Measurements from ENCODE around the gene FCHSD1.

The FCHSD1 gene

DNA sequence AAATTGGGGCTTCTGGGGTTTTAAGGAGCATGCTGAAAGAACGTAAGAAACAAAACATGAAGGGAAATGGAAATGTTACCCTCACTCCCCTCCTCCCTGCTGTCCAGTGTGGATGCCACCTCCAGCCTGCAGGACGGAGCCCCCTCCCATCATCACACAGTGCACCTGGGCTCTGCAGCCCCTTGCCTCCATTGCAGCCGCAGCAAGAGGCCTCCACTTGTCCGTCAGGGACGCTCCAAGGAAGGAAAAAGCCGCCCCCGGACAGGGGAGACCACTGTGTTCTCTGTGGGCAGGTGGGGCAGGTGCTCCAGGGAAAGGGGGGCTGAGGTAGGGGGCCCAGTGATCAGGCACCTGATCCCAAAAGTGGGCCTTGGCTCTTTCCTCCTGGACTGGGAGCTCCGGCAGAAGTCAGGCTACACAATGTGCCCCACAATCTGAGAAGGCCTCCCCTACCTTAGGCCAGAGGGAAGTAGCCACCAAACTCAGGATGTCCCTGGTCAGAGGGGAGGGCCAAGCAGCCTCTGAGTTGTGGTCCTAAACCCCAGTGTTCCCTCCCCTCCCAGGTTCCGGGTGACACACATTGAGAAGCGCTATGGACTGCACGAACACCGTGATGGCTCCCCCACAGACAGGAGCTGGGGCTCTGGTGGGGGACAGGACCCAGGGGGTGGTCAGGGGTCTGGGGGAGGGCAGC is 11.7 kb downstream of the FCHSD1 start:
- no peaks in the 10 kb centered on the region for H3K9me3 Mint-ChIP-seq (ENCODE audit: low read depth)
- H3K27ac Mint-ChIP-seq: no peak overlapping the region

DNA sequence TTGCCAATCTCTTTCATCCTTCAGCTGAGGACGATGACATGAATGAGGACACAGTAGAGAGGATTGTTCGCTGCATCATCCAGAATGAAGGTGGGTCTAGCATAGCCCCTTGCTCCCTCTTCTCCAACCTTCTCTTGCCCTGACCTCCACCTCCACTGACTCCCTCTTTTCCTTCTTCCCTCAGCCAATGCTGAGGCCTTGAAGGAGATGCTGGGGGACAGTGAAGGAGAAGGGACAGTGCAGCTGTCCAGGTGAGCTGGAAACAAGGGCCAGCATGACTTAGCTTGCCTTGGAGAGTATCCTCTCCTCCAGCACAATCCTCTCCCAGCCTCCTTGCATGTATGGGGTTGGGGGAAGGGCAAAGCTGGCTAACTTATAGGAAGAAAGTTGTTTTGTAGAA is 12.4 kb downstream of the FCHSD1 start:
- H3K9me3 Mint-ChIP-seq (ENCODE audit: low read depth): no peaks in the 10 kb centered on the region
- peaks cover 48% of the 10 kb centered on the region for H3K4me1 Mint-ChIP-seq (ENCODE audit: low read depth)
- peaks cover 3% of the 10 kb centered on the region for H3K36me3 Mint-ChIP-seq
- peak overlapping the region; percentile 91 for H3K4me3 Mint-ChIP-seq
- H3K27me3 Mint-ChIP-seq: no peaks in the 10 kb centered on the region
- H3K27ac Mint-ChIP-seq: peak overlapping the region; percentile 96

More for the DNA sequence above, 11.7 kb downstream of the FCHSD1 start:
- H3K4me3 Mint-ChIP-seq: peak overlapping the region; percentile 91
- H3K36me3 Mint-ChIP-seq: no peaks in the 10 kb centered on the region
- no peaks in the 10 kb centered on the region for H3K27me3 Mint-ChIP-seq
- H3K4me1 Mint-ChIP-seq (ENCODE audit: low read depth): peaks cover 42% of the 10 kb centered on the region

DNA sequence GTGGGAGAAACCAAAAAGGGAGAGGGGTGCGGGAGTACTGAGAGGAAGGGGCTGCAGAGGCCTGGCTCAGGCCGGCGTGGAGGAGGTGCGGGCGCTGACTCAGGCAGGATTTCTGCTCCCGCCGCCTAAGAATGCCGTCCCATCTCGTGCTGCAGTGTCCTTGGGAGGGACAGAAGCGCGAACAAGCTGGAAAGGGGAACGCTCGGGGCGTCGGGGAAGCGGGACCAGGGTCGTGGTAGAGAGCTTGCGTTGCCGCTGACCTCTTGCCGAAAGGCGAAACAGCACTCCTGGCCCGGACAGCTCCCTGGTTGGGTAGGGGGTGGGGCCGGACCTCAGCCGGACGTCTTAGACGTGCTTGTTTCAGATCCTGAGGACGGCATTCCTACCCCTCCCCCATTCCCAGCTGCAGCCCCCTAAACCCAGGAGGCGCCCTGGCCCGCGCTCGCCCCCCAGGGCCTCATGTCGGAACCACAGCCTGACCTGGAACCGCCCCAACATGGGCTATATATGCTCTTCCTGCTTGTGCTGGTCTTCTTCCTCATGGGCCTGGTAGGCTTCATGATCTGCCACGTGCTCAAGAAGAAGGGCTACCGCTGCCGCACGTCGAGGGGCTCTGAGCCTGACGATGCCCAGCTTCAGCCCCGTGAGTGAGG is 13.3 kb downstream of the FCHSD1 start:
- peaks cover 52% of the 10 kb centered on the region for H3K4me1 Mint-ChIP-seq (ENCODE audit: low read depth)
- H3K9me3 Mint-ChIP-seq (ENCODE audit: low read depth): no peaks in the 10 kb centered on the region
- H3K4me3 Mint-ChIP-seq: peak overlapping the region; percentile 91
- no peaks in the 10 kb centered on the region for H3K27me3 Mint-ChIP-seq
- peaks cover 3% of the 10 kb centered on the region for H3K36me3 Mint-ChIP-seq
- peak overlapping the region; percentile 96 for H3K27ac Mint-ChIP-seq

DNA sequence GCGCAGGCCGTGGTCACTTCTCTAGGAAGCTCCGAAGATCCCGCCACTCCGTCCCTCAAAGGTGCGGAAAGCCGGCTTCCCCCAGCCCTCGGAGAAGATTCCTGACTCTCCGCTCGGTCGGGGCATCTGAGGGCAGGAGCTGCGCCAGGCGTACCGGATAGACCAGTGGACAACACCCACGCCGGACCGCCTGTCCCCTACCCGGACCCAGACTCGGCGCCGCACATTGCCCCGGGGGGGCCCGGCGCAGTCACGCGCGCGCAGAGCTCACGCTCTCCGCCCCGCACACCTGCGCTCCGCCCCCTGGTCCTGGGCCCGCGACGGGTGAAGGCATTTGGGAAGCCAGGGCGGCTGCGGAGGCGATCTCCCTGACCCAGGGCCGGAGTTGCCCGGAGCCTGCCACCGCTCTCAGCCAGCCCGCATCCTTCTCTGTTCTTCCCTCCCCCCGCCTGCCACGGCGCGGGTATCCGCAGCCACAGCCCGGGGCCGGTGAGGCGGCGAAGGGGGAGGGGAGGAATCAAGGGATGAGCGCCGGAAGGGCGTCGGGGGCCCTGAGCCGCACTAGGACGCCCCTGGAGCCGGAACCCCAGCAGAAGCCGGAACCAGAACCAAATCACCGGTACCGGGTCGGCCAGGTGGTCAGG is 14.0 kb downstream of the FCHSD1 start:
- H3K27me3 Mint-ChIP-seq: no peaks in the 10 kb centered on the region
- peaks cover 3% of the 10 kb centered on the region for H3K36me3 Mint-ChIP-seq
- no peaks in the 10 kb centered on the region for H3K9me3 Mint-ChIP-seq (ENCODE audit: low read depth)
- peak overlapping the region; percentile 96 for H3K27ac Mint-ChIP-seq
- peak overlapping the region; percentile 91 for H3K4me3 Mint-ChIP-seq
- H3K4me1 Mint-ChIP-seq (ENCODE audit: low read depth): peaks cover 56% of the 10 kb centered on the region

DNA sequence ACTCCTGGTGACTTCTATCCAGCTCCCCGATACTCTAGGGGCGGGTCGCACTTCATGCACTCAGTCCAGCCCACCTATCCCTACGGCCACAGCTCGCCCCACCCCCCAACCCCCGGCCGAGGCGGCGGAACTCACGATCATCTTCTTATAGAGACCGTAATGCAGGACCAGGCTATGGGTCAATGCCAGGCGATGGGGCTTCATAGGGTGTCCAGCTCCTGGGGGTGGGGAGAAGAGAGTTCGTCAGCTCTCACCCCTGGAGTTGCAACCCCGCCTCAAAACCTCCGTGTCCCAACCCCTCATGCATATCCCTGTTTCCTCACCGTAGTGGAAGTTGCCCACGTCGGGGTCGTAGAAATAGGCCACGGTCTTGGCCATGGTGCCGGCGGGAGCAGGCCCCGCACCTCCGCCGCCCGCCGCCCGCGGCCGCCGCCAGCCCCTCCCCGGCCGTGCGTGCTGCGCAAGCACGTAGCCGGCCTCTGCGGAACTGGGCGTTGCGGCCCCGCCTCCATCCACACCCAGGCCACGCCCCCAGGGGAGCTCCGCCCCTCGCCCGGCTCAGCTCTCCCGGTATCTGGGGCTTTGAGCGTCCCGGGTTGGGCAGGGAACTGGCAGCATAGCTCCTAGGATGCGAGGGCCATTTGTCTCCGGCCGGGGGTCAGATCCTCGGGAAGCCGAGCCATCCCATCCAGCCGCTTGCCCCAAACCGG is 14.7 kb downstream of the FCHSD1 start, which contains the start of the genes HDAC3 and RELL2:
Gene HDAC3 (minus strand): TSS at position 437 of the 710 bp plus-strand sequence. CDS start 59 bp downstream, at position 378.
Gene RELL2 (plus strand): TSS at position 585 of the 710 bp plus-strand sequence. CDS start 1,229 bp downstream, outside the sequence.
- Mint-ChIP-seq H3K27me3 (no peaks in the 10 kb centered on the region), H3K9me3 (ENCODE audit: low read depth) (no peaks in the 10 kb centered on the region), H3K4me3 (peak within 1 kb of the TSS; percentile 94), H3K36me3 (peaks cover 3% of the 10 kb centered on the region), H3K27ac (peak within 1 kb of the TSS; percentile 96), H3K4me1 (ENCODE audit: low read depth) (peaks cover 49% of the 10 kb centered on the region)

DNA sequence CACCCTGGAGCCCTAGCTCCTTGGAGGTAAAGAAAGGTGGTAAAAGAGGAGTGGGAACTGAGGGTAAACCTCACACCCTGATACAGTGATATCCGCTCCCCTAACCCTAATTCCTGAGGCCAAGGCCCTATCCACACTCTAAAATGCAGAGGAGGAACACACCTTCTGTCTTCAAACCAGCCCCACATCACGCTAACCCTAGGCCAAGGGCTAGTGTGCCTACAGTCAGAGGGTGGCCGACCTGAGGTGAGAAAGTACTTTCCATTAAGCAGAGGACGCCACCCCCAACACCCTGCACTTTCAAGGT is 15.2 kb downstream of the FCHSD1 start:
- Mint-ChIP-seq H3K4me3 (peak overlapping the region; percentile 94), H3K27ac (peak overlapping the region; percentile 79), H3K36me3 (peaks cover 3% of the 10 kb centered on the region), H3K27me3 (no peaks in the 10 kb centered on the region), H3K9me3 (ENCODE audit: low read depth) (no peaks in the 10 kb centered on the region), H3K4me1 (ENCODE audit: low read depth) (peaks cover 44% of the 10 kb centered on the region)

DNA sequence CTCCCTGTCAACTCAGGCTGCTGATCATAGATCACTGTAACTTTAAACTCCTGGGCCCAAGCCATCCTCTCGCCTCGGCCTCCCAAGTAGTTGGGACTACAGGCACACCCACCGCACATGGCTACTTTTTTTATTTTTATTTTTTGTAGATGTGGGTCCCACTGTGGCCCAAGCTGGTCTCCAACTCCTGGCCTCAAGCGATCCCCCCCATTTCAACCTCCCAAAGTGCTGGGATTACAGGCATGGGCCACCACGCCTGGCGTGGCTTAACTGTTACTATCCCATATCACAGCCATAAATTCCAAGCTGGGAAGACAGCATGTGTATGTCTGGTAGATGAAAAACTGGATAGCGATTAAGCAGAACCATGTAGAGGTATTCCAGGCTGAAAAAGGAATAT is 15.6 kb downstream of the FCHSD1 start:
- Mint-ChIP-seq H3K9me3 (ENCODE audit: low read depth) (no peaks in the 10 kb centered on the region), H3K4me1 (ENCODE audit: low read depth) (peaks cover 43% of the 10 kb centered on the region), H3K27me3 (no peaks in the 10 kb centered on the region), H3K27ac (peak overlapping the region; percentile 79), H3K36me3 (peaks cover 3% of the 10 kb centered on the region), H3K4me3 (peak overlapping the region; percentile 94)

DNA sequence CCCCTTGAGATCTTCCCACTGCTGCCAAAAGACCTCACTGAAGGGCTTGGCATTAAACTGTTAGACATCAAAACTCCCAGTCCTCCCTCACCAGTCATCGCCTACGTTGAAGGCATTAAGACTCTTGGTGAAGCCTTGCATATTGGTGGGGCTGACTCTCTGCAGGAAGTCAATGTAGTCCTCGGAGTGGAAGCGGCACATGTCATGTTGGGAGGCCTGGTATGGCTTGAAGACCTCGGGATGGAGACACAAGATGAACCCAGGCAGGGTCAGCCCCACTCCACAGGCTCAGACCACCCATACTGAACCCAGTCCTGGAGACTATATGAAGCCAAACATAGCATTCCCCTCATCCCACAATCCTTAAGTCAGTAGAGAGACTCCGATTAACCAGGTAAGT is 16.5 kb downstream of the FCHSD1 start:
- H3K27me3 Mint-ChIP-seq: no peaks in the 10 kb centered on the region
- no peaks in the 10 kb centered on the region for H3K9me3 Mint-ChIP-seq (ENCODE audit: low read depth)
- H3K4me1 Mint-ChIP-seq (ENCODE audit: low read depth): peaks cover 43% of the 10 kb centered on the region
- H3K4me3 Mint-ChIP-seq: peak overlapping the region; percentile 94
- H3K27ac Mint-ChIP-seq: no peak overlapping the region
- peaks cover 3% of the 10 kb centered on the region for H3K36me3 Mint-ChIP-seq

DNA sequence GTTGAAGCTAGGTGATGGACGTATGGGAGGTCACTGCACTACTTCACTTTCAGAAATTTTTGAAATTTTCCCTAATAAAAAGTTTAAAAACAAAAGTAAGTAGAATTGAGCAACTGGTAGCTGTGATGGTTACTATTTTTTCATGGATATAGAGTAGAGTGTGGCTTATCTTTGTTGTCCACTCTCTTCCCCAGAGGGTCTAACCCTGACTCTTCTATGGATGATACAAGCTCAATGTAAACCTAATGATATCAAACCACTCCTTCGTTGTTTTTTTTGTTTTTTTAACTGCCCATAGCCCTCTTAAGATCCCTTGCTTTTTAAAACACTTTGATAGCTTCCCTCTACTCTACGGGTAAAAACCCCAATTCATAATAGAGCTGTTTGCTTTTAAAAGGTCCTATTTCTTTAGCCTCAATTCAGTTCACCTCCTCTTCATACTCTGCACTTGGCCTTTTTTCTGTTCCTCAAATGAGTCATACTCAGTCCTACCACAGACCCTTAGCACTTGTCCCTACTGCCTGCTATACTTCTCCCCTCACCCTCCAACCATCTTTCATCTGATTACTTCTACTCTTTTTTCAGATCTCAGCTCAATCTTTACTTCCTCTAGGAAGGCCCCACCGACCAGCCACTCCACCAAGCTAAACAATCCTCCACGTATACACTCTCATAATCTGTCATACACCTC is 17.2 kb downstream of the FCHSD1 start:
- peak overlapping the region; percentile 48 for H3K27ac Mint-ChIP-seq

DNA sequence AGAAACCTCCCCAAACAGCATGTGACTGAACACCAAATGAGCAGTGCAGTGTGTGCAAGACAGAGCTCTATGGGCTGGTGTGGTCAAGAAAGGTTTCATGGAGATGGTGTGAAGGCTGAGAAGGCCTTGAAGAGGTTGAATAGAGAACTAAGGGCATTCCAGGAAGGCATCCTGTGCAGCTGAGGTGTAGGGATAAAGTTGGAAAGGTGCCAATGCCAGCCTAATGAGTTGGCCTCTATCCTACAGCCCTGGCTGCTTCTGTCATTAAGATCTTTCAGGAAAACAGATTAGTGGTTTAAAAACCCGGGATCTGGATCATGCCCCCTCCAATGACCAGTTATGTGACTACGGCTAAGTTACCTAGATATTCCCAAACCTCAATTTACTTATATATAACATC is 18.6 kb downstream of the FCHSD1 start:
- H3K27ac Mint-ChIP-seq: no peak overlapping the region
- H3K4me3 Mint-ChIP-seq: no peak overlapping the region
- H3K27me3 Mint-ChIP-seq: no peaks in the 10 kb centered on the region
- H3K9me3 Mint-ChIP-seq (ENCODE audit: low read depth): no peaks in the 10 kb centered on the region
- peaks cover 3% of the 10 kb centered on the region for H3K36me3 Mint-ChIP-seq
- peaks cover 32% of the 10 kb centered on the region for H3K4me1 Mint-ChIP-seq (ENCODE audit: low read depth)

More for the DNA sequence above, 17.2 kb downstream of the FCHSD1 start:
- H3K36me3 Mint-ChIP-seq: peaks cover 3% of the 10 kb centered on the region
- no peaks in the 10 kb centered on the region for H3K9me3 Mint-ChIP-seq (ENCODE audit: low read depth)
- H3K4me3 Mint-ChIP-seq: peak overlapping the region; percentile 28
- H3K4me1 Mint-ChIP-seq (ENCODE audit: low read depth): peaks cover 42% of the 10 kb centered on the region
- no peaks in the 10 kb centered on the region for H3K27me3 Mint-ChIP-seq

DNA sequence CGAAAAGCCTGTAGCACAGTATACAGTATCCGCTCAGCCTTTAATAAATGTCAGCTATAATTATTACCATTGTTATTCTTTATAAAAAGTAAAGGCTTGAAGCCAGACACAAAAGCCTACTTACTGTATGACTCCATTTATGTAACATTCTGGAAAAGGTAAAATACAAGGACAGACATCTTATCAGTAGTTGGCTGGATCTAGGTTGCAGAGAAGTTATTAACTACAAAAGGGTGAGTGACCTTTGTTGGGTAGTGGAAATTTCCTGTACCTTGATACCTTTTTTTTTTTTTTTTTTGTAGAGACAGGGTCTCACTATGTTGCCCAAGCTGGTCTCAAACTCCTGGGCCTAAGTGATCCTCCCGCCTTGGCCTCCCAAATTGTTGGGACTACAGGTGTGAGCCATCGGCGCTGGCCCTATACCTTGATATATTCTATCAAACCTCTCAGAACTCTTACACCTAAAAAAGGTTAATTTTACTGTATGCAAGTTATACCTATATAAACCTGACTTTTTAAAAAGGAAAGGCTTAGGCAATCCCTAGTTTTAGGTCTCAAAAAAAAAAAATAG is 20.6 kb downstream of the FCHSD1 start:
- Mint-ChIP-seq H3K4me3 (no peak overlapping the region), H3K36me3 (peaks cover 3% of the 10 kb centered on the region), H3K4me1 (ENCODE audit: low read depth) (peaks cover 25% of the 10 kb centered on the region), H3K9me3 (ENCODE audit: low read depth) (no peaks in the 10 kb centered on the region), H3K27me3 (no peaks in the 10 kb centered on the region), H3K27ac (no peak overlapping the region)

DNA sequence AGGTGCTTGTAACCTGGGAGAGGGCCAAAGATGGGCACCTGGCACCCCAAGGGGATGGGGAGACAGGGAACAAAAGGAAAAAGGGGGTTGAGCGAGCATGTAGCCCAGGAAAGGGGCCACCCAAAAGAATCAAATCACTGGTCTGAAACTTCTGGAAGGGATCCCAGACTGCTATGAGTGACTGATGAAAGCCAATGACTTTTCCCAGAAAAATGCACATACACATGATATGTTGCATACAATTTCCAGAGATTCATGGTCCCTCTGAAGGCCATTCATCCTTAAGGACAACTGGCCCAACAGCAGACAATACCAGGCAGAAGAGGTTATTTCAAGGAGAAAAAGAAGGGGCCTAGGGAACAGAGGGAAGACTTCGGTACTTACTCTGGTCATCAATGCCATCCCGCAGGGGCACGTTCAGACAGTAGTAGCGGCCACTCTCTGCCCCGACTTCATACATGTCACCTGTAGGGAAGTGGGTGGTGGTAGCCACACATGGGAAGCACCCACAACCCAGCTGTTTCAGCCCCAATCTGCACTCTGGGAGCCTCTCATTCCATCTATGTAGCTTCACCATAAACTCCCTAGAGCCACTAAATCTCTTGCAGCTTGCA is 22.9 kb downstream of the FCHSD1 start:
- Mint-ChIP-seq H3K9me3 (ENCODE audit: low read depth) (no peaks in the 10 kb centered on the region), H3K4me3 (no peak overlapping the region), H3K36me3 (peaks cover 8% of the 10 kb centered on the region), H3K27ac (no peak overlapping the region), H3K4me1 (ENCODE audit: low read depth) (peaks cover 15% of the 10 kb centered on the region), H3K27me3 (no peaks in the 10 kb centered on the region)

DNA sequence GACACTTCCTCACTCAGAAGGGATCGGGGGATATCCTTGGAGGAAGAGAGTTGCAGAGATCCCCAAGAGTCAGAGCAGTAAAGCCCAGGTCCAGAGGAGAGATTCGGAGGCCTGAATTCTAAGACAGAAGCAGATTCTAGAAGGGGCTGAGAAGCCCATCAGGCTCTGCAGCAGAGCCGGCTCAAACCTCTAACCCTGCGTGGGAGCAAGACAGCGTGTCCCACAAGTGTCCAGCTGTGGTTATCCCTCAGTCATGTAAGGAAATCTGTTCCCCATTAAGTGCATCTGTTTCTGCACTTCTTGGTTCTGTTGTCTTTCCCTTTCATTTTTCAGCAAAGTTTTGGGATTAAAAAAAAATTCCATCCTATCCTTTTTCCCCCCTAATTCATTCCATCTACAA is 27.6 kb downstream of the FCHSD1 start:
- Mint-ChIP-seq H3K36me3 (peaks cover 11% of the 10 kb centered on the region), H3K27me3 (no peaks in the 10 kb centered on the region), H3K27ac (peak overlapping the region; percentile 80), H3K4me1 (ENCODE audit: low read depth) (peaks cover 21% of the 10 kb centered on the region), H3K4me3 (peak overlapping the region; percentile 41), H3K9me3 (ENCODE audit: low read depth) (no peaks in the 10 kb centered on the region)

DNA sequence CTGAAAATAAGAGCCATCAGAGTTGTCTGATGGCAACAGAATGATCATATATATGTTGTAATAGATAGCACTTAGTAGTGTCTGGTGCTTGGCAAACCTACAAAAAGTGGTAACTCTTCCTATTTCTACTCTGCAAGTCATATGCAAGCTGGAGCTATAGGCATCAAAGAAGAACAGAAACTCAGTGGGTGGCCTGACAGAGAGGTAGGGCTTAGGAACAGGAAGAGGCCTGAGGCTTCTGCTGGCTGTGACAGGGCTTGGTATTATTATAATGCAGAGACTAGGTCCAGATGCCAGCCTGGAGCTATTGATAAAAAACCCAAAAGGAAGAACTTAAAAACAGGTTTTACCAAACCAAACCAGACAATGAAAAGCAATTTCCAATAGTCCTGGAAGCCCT is 28.0 kb downstream of the FCHSD1 start:
- Mint-ChIP-seq H3K9me3 (ENCODE audit: low read depth) (no peaks in the 10 kb centered on the region), H3K4me1 (ENCODE audit: low read depth) (peaks cover 21% of the 10 kb centered on the region), H3K4me3 (peak overlapping the region; percentile 41), H3K27ac (peak overlapping the region; percentile 80), H3K36me3 (peaks cover 11% of the 10 kb centered on the region), H3K27me3 (no peaks in the 10 kb centered on the region)
